A549 treated with RU486 at 1 μM for 4 hours (cell line): ENCODE results near the gene BCL2L12. TPM values are rescaled to one million over a fixed set of nuclear protein-coding genes. Genes with fewer than 3 reads are reported as not detected.

Experiments used
- total RNA-seq: library from RNA; stranded (reverse); fragments of 200-300 nt; extraction: Qiagen RNA extraction; gene quantifications from 5 replicates; pipeline ENCODE4 v1.2.3, GENCODE V29; 2022; ENCODE audit warnings: low read depth

BCL2L12 gene
- total RNA-seq, result 51.6 to 75.3 TPM (median 73.0 TPM) in 5 replicates

GRCh38 chr19:49665351-49666119 lies at the start of gene BCL2L12, which contains the start of gene IRF3:
BCL2L12 (plus strand) TSS chr19:49665933; CDS start chr19:49666693, 760 bp downstream.
IRF3 (minus strand) TSS chr19:49665857; CDS start chr19:49664838, 1,019 bp downstream.

GRCh38 chr19:49640113-49640898 lies 25.4 kb upstream of the BCL2L12 start, which contains the start of gene RRAS:
RRAS (minus strand) TSS chr19:49640143; CDS start chr19:49640098, 45 bp downstream.

GRCh38 chr19:49641688-49642491 lies 23.8 kb upstream of the BCL2L12 start, which contains the start of gene SCAF1:
SCAF1 (plus strand) TSS chr19:49642209; CDS start chr19:49645027, 2,818 bp downstream.

GRCh38 chr19:49677231-49677900 lies 11.6 kb downstream of the BCL2L12 start, which contains the start of gene PRMT1:
PRMT1 (plus strand) TSS chr19:49677271; CDS start chr19:49677281, 10 bp downstream.

GRCh38 chr19:49689133-49690078 lies 23.7 kb downstream of the BCL2L12 start, which contains the start of gene ADM5:
ADM5 (plus strand) TSS chr19:49689594; CDS start chr19:49689838, 244 bp downstream.

GRCh38 chr19:49690656-49691242 lies 25.0 kb downstream of the BCL2L12 start, which contains the start of gene CPT1C:
CPT1C (plus strand) TSS chr19:49691116; CDS start chr19:49692253, 1,137 bp downstream.

Other genes with a start within 250 kb of the BCL2L12 start
- gene PTH2, start 242.5 kb upstream of the BCL2L12 start, total RNA-seq, result not detected in 5 replicates
- 0.12 to 0.28 TPM (median 0.17 TPM) in 4 of 5 replicates, not detected in the other for gene GFY, start 240.5 kb upstream of the BCL2L12 start, total RNA-seq
- gene SLC17A7, start 224.4 kb upstream of the BCL2L12 start, total RNA-seq, result 0.39 to 0.73 TPM (median 0.67 TPM) in 5 replicates
- gene PIH1D1, start 214.1 kb upstream of the BCL2L12 start, total RNA-seq, result 88.4 to 93.8 TPM (median 92.6 TPM) in 5 replicates
- 13.6 to 25.0 TPM (median 21.1 TPM) in 5 replicates for gene ALDH16A1, start 212.7 kb upstream of the BCL2L12 start, total RNA-seq
- gene FLT3LG, start 191.7 kb upstream of the BCL2L12 start, total RNA-seq, result 0.90 to 2.2 TPM (median 1.2 TPM) in 5 replicates
- gene RPL13A, start 178.3 kb upstream of the BCL2L12 start, total RNA-seq, result 3,849 to 4,394 TPM (median 4,225 TPM) in 5 replicates
- 3,786 to 4,498 TPM (median 3,975 TPM) in 5 replicates for gene RPS11, start 169.5 kb upstream of the BCL2L12 start, total RNA-seq
- 23.9 to 33.3 TPM (median 28.1 TPM) in 5 replicates for gene FCGRT, start 153.3 kb upstream of the BCL2L12 start, total RNA-seq
- gene RCN3, start 137.9 kb upstream of the BCL2L12 start, total RNA-seq, result 0.78 to 2.8 TPM (median 2.0 TPM) in 5 replicates
- 80.5 to 105 TPM (median 102 TPM) in 5 replicates for gene NOSIP, start 85.4 kb upstream of the BCL2L12 start, total RNA-seq
- gene PRRG2, start 84.6 kb upstream of the BCL2L12 start, total RNA-seq, result 0.66 to 1.5 TPM (median 1.0 TPM) in 5 replicates
- 24.2 to 35.2 TPM (median 31.5 TPM) in 5 replicates for gene PRR12, start 74.8 kb upstream of the BCL2L12 start, total RNA-seq
- gene RRAS, start 25.8 kb upstream of the BCL2L12 start, total RNA-seq, result 81.1 to 134 TPM (median 118 TPM) in 5 replicates
- gene SCAF1, start 23.7 kb upstream of the BCL2L12 start, total RNA-seq, result 42.4 to 73.9 TPM (median 68.0 TPM) in 5 replicates
- 83.2 to 108 TPM (median 101 TPM) in 5 replicates for gene IRF3, start 76 bp upstream of the BCL2L12 start, total RNA-seq
- 407 to 437 TPM (median 431 TPM) in 5 replicates for gene PRMT1, start 11.3 kb downstream of the BCL2L12 start, total RNA-seq
- 3.9 to 6.9 TPM (median 5.9 TPM) in 5 replicates for gene ADM5, start 23.7 kb downstream of the BCL2L12 start, total RNA-seq
- gene CPT1C, start 25.2 kb downstream of the BCL2L12 start, total RNA-seq, result 11.6 to 14.1 TPM (median 12.2 TPM) in 5 replicates
- not detected in 5 replicates for gene TSKS, start 97.4 kb downstream of the BCL2L12 start, total RNA-seq
- gene AP2A1, start 101.1 kb downstream of the BCL2L12 start, total RNA-seq, result 40.1 to 57.4 TPM (median 50.9 TPM) in 5 replicates
- gene FUZ, start 147.4 kb downstream of the BCL2L12 start, total RNA-seq, result 14.0 to 15.8 TPM (median 14.6 TPM) in 5 replicates
- gene MED25, start 152.4 kb downstream of the BCL2L12 start, total RNA-seq, result 44.3 to 77.3 TPM (median 61.4 TPM) in 5 replicates
- 109 to 166 TPM (median 155 TPM) in 5 replicates for gene PTOV1, start 185.2 kb downstream of the BCL2L12 start, total RNA-seq
- 39.7 to 55.3 TPM (median 47.3 TPM) in 5 replicates for gene PNKP, start 201.6 kb downstream of the BCL2L12 start, total RNA-seq
- gene AKT1S1, start 211.4 kb downstream of the BCL2L12 start, total RNA-seq, result 66.3 to 117 TPM (median 109 TPM) in 5 replicates
- gene TBC1D17, start 211.8 kb downstream of the BCL2L12 start, total RNA-seq, result 21.7 to 25.3 TPM (median 22.1 TPM) in 5 replicates
- 0.59 to 1.8 TPM (median 0.79 TPM) in 5 replicates for gene IL4I1, start 231.0 kb downstream of the BCL2L12 start, total RNA-seq